ENCODE results near the gene CNOT3. TPM values are rescaled to one million over a fixed set of nuclear protein-coding genes. Genes with fewer than 3 reads are reported as not detected.

CNOT3 gene
- total RNA-seq, 2 experiments from 2014 or later, result 26.7 to 28.7 TPM

DNA sequence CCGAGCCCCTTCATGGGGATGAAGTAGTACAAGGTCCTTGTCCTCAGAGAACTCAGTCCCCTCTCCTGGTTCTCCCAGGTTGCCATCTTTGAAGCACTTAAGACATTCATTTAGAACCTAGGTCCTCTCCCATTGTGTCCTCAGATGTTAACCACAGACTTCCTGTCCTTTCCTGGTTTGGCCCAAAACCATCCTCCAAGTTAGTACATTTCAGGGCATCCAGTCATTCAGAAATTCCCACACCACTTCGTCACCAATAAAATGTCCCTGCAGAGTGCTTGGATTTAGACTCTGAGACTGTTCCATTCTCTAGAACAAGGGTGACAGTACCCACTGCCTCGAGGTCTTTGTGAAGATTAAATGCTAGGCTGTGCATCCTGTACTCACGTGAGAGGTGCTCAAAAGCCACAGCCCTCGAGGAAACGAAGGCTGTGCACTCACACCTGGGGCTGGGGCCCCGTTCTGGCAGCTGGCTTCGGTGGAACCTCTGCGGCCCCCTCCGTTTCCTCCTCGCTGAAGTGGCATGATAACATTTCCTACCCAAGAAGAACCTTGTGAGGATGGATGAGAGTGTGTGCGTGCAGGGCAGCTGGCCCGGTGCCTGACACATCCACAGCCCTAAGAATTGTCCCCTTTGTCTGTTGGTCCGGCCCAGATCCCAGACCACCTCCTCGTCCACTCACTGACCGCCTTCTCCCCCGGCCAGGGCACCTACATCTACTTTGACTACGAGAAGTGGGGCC is 17.2 kb downstream of the CNOT3 start:
- peak in 10 of 14 experiments; percentile 25 to 72 (median 53) for DNase-seq
- Histone ChIP-seq H3K36me3 (ENCODE audit: insufficient read depth, low read length) (peaks cover 83% of the 10 kb centered on the region), H3K4me3 (ENCODE audit: low read length) (no peak overlapping the region), H3K27ac (ENCODE audit: low read depth in 1 of 2, low read length in 2 of 2) (peak overlapping the region in 1 of 2 donors; percentile 42), H3K4me1 (ENCODE audit: insufficient read depth, low read length) (peaks cover 57% of the 10 kb centered on the region), H3K27me3 (ENCODE audit: control insufficient read depth in 1 of 2, insufficient read depth in 2 of 2, low read length in 2 of 2) (no peaks in the 10 kb centered on the region), H3K9me3 (ENCODE audit: control insufficient read depth in 1 of 2, insufficient read depth in 1 of 2, low read length in 2 of 2) (no peaks in the 10 kb centered on the region)
- ChIA-PET CTCF (no interaction called here), POLR2A (interaction anchor here (2.0 to 7.7 kb wide), 2 partner anchors 17 to 39 kb away, joined by 6 to 144 read pairs; partner anchors contain the start of genes CNOT3, PRPF31 and TFPT)
- Mint-ChIP-seq H3K36me3 (ENCODE audit: low read depth) (peaks cover 91% of the 10 kb centered on the region), H3K9me3 (no peaks in the 10 kb centered on the region), H3K27me3 (no peaks in the 10 kb centered on the region), H3K27ac (peak overlapping the region; percentile 83), H3K4me3 (peak overlapping the region; percentile 84), H3K4me1 (ENCODE audit: low read depth) (peaks cover 45% of the 10 kb centered on the region)
- ATAC-seq (ENCODE audit: poor library complexity), result peak; percentile 18
- TF ChIP-seq CTCF (IDR thresholded peaks at IDR 0.05), result no peak
- intact Hi-C loops (cut with DNase I, micrococcal nuclease), result no loop called here

GRCh38 chr19:54155694-54156093 is 18.1 kb downstream of the CNOT3 start:
- Histone ChIP-seq H3K4me3 (ENCODE audit: low read length) (no peak overlapping the region), H3K27ac (ENCODE audit: low read depth in 1 of 2, low read length in 2 of 2) (peak overlapping the region in 1 of 2 donors; percentile 42), H3K4me1 (ENCODE audit: insufficient read depth, low read length) (peaks cover 65% of the 10 kb centered on the region), H3K36me3 (ENCODE audit: insufficient read depth, low read length) (peaks cover 74% of the 10 kb centered on the region), H3K27me3 (ENCODE audit: control insufficient read depth in 1 of 2, insufficient read depth in 2 of 2, low read length in 2 of 2) (no peaks in the 10 kb centered on the region), H3K9me3 (ENCODE audit: control insufficient read depth in 1 of 2, insufficient read depth in 1 of 2, low read length in 2 of 2) (no peaks in the 10 kb centered on the region)
- ATAC-seq (ENCODE audit: poor library complexity), result no peak
- H3K27me3 Mint-ChIP-seq, result no peaks in the 10 kb centered on the region
- POLR2A ChIA-PET, result interaction anchor here (2.0 to 7.7 kb wide), 3 partner anchors 18 to 40 kb away, joined by 6 to 144 read pairs (median 104); partner anchors contain the start of genes CNOT3, MBOAT7, PRPF31 and TFPT
- H3K36me3 Mint-ChIP-seq (ENCODE audit: low read depth), result peaks cover 84% of the 10 kb centered on the region
- no peak for TF ChIP-seq CTCF (IDR thresholded peaks at IDR 0.05)
- H3K4me1 Mint-ChIP-seq (ENCODE audit: low read depth), result peaks cover 53% of the 10 kb centered on the region
- intact Hi-C loops (cut with DNase I, micrococcal nuclease), result no loop called here
- H3K4me3 Mint-ChIP-seq, result no peak overlapping the region
- CTCF ChIA-PET, result no interaction called here
- peak overlapping the region; percentile 33 for H3K27ac Mint-ChIP-seq
- DNase-seq, result no peak
- no peaks in the 10 kb centered on the region for H3K9me3 Mint-ChIP-seq

DNA sequence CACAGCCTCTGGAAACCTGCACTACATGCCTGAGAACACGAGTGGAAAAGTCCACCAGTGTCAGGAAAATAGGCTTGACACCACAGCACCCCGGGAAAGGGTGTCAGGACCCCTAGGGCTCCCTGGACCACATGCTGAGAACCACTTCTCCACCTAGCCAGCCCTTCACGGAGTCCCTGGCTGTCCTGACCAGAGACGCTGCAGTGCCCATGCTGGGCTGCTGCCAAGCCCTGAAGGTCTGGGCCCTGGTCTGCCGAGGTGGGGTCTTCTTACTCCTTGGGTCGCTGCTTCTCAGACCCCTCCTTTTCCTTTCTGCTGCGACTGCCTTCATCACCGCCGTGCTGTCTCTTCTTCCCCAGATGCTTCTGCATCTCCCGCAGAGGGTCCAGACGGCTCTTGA is 18.9 kb downstream of the CNOT3 start:
- H3K36me3 ChIP-seq (ENCODE audit: insufficient read depth, low read length), result peaks cover 70% of the 10 kb centered on the region
- no peak for ATAC-seq (ENCODE audit: poor library complexity)
- ChIA-PET CTCF (no interaction called here), POLR2A (interaction anchor here (2.0 to 7.7 kb wide), 3 partner anchors 18 to 41 kb away, joined by 6 to 144 read pairs (median 104); partner anchors contain the start of genes CNOT3, MBOAT7, PRPF31 and TFPT)
- peaks cover 69% of the 10 kb centered on the region for H3K4me1 ChIP-seq (ENCODE audit: insufficient read depth, low read length)
- H3K4me3 Mint-ChIP-seq, result peak overlapping the region; percentile 75
- H3K27ac ChIP-seq (ENCODE audit: low read depth in 1 of 2, low read length in 2 of 2), result peak overlapping the region in 1 of 2 donors; percentile 1
- no peak overlapping the region for H3K4me3 ChIP-seq (ENCODE audit: low read length)
- no peak for DNase-seq
- peaks cover 77% of the 10 kb centered on the region for H3K36me3 Mint-ChIP-seq (ENCODE audit: low read depth)
- intact Hi-C loops (cut with DNase I, micrococcal nuclease), result no loop called here
- H3K4me1 Mint-ChIP-seq (ENCODE audit: low read depth), result peaks cover 53% of the 10 kb centered on the region
- H3K27ac Mint-ChIP-seq, result peak overlapping the region; percentile 64
- no peaks in the 10 kb centered on the region for H3K27me3 Mint-ChIP-seq
- no peaks in the 10 kb centered on the region for H3K27me3 ChIP-seq (ENCODE audit: control insufficient read depth in 1 of 2, insufficient read depth in 2 of 2, low read length in 2 of 2)
- H3K9me3 ChIP-seq (ENCODE audit: control insufficient read depth in 1 of 2, insufficient read depth in 1 of 2, low read length in 2 of 2), result no peaks in the 10 kb centered on the region
- TF ChIP-seq CTCF (IDR thresholded peaks at IDR 0.05), result no peak
- no peaks in the 10 kb centered on the region for H3K9me3 Mint-ChIP-seq
